GM18499 (cell line): ENCODE results near the gene POTEE.
"Not testable (repeated sequence)": the region's sequence is repeated elsewhere in the genome, so short reads cannot be mapped to it uniquely, and the experiment has no call there.

ENCODE experiments used
- ATAC-seq: cut with Tn5 transposase; IDR thresholded peaks from one replicate; pipeline ENCODE4 v1.9.1; 2021; ENCODE audit warnings: moderate number of reproducible peaks; ENCODE audit not compliant: insufficient read depth, unreplicated experiment

The POTEE gene

GRCh38 chr2:131209030-131209772 is at the start of gene POTEE:
TSS of gene POTEE (plus strand) at chr2:131209536. CDS start at chr2:131218403, 8,867 bp downstream.
- not testable (repeated sequence) for ATAC-seq

- not testable (repeated sequence) for ATAC-seq
Observed at GRCh38 chr2:131165562-131165961, 43.8 kb upstream of the POTEE start.

GRCh38 chr2:131168538-131168937 is 40.8 kb upstream of the POTEE start:
- no peak for ATAC-seq

GRCh38 chr2:131178050-131178449 is 31.3 kb upstream of the POTEE start:
- ATAC-seq, result not testable (repeated sequence)

GRCh38 chr2:131178721-131179418 is 30.5 kb upstream of the POTEE start:
- not testable (repeated sequence) for ATAC-seq

- not testable (repeated sequence) for ATAC-seq
Observed at GRCh38 chr2:131181451-131181850, 27.9 kb upstream of the POTEE start.

GRCh38 chr2:131193421-131193820 is 15.9 kb upstream of the POTEE start:
- ATAC-seq, result not testable (repeated sequence)

- not testable (repeated sequence) for ATAC-seq
Observed at GRCh38 chr2:131196186-131196585, 13.2 kb upstream of the POTEE start.

- ATAC-seq, result no peak
Observed at GRCh38 chr2:131201098-131201497, 8.2 kb upstream of the POTEE start.

- ATAC-seq, result not testable (repeated sequence)
Observed at GRCh38 chr2:131207839-131208238, 1.5 kb upstream of the POTEE start.

- ATAC-seq, result not testable (repeated sequence)
Observed at GRCh38 chr2:131209773-131210104, 403 bp downstream of the POTEE start.

- ATAC-seq, result not testable (repeated sequence)
Observed at GRCh38 chr2:131210434-131211211, 1.3 kb downstream of the POTEE start.

- not testable (repeated sequence) for ATAC-seq
Observed at GRCh38 chr2:131217238-131217986, 8.1 kb downstream of the POTEE start.

- not testable (repeated sequence) for ATAC-seq
Observed at GRCh38 chr2:131235543-131236449, 26.5 kb downstream of the POTEE start.
